ENCODE results near the gene ANKRD60.

ANKRD60 gene

DNA sequence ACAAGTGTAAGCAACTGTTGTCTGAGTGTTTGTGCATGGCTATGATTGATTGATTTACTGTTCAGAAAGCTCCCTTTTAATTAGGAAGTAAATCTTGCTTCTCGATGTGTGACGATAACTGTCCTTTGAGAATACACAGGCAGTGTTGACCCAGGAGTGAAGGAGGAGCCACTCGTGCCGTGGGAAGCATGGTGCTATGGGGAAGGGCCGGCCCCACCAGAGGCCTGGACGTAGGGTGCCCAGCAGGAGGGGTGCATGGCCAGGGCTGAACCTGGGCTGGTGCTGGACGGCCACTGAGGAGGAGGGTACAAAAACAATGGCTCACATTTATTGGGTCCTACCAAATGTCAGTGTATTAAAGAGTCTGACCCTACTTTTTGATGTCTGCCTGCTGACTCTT lies 60.7 kb downstream of the ANKRD60 start:
- DNase-seq (ENCODE audit: low spot score) (no peak), FAIRE-seq (no peak)
